PC-9 (cell line): ENCODE results near the gene TSTD1. TPM values are rescaled to one million over a fixed set of nuclear protein-coding genes. Genes with fewer than 3 reads are reported as not detected.

Source experiments
- BruUV-seq: library from RNA; stranded (reverse); fragments of 400-500 nt; replicated peaks from 2 replicates; lab custom pipeline; 2021; lab: Mats Ljungman, UMichigan
- CTCF ChIA-PET: fragments of 300-600 bp; sonication (Branson Sonifier 250); formaldehyde crosslinking; loops from one replicate; lab custom pipeline; 2022; ENCODE audit warnings: antibody characterized with exemption; lab: Charles Lee
- POLR2A ChIA-PET: fragments of 300-600 bp; sonication (Branson Sonifier 250); formaldehyde crosslinking; loops from one replicate; lab custom pipeline; 2022; ENCODE audit warnings: antibody characterized with exemption; ENCODE audit not compliant: unreplicated experiment; lab: Charles Lee
- DNase-seq, 2 experiments: peaks; one replicate each; pipeline versions ENCODE4 v3.0.0 to v3.0.0-alpha.2; 2015 to 2022; ENCODE audit warnings: mixed read lengths in 1 of 2
- H2AFZ ChIP-seq: fragments of 200-600 bp; sonication (generic); 2 replicates; pipeline ENCODE4 v1.8.1; 2017; ENCODE audit warnings: antibody characterized with exemption
- H3F3A ChIP-seq: fragments of 200-600 bp; sonication (generic); 2 replicates; pipeline ENCODE4 v1.8.1; 2017; ENCODE audit warnings: antibody characterized with exemption, mild to moderate bottlenecking, low read depth; ENCODE audit not compliant: insufficient read depth
- H3K27ac ChIP-seq: fragments of 200-600 bp; sonication (generic); 2 replicates; pipeline ENCODE4 v1.6.1; 2016; ENCODE audit warnings: mixed run types
- H3K27me3 ChIP-seq: fragments of 200-600 bp; sonication (generic); 2 replicates; pipeline ENCODE4 v1.6.1; 2016; ENCODE audit warnings: low read depth, mixed run types; ENCODE audit not compliant: insufficient read depth
- H3K36me3 ChIP-seq: fragments of 200-600 bp; sonication (generic); 2 replicates; pipeline ENCODE4 v1.6.1; 2016; ENCODE audit warnings: low read depth, mixed run types
- H3K4me1 ChIP-seq: fragments of 200-600 bp; sonication (generic); replicated peaks from 2 replicates; pipeline ENCODE4 v1.6.1; 2016; ENCODE audit warnings: mixed run types; ENCODE audit not compliant: insufficient read depth
- H3K4me2 ChIP-seq: fragments of 200-600 bp; sonication (generic); 2 replicates; pipeline ENCODE4 v1.6.1; 2017; ENCODE audit warnings: mixed run types
- H3K4me3 ChIP-seq: fragments of 200-600 bp; sonication (generic); 2 replicates; pipeline ENCODE4 v1.6.1; 2016; ENCODE audit warnings: mixed run types
- H3K79me2 ChIP-seq: fragments of 200-600 bp; sonication (generic); 2 replicates; pipeline ENCODE4 v1.6.1; 2017; ENCODE audit warnings: low read depth, mixed run types
- H3K9me2 ChIP-seq: fragments of 200-600 bp; sonication (generic); 2 replicates; pipeline ENCODE4 v1.8.1; 2017; ENCODE audit warnings: mild to moderate bottlenecking; ENCODE audit not compliant: insufficient read depth
- H3K9me3 ChIP-seq: fragments of 200-600 bp; sonication (generic); 2 replicates; pipeline ENCODE4 v1.8.1; 2016; ENCODE audit warnings: low read depth; ENCODE audit not compliant: insufficient read depth
- H4K20me1 ChIP-seq: fragments of 200-600 bp; sonication (generic); 2 replicates; pipeline ENCODE4 v1.8.1; 2017; ENCODE audit not compliant: insufficient read depth
- EZH2 ChIP-seq: fragments of 200-600 bp; sonication (generic); IDR thresholded peaks from 2 replicates; pipeline ENCODE4 v1.8.0; 2017; ENCODE audit warnings: antibody characterized with exemption, low read depth
- intact Hi-C: fragments of 100-400 bp; cut with micrococcal nuclease; formaldehyde crosslinking; loops from one replicate; pipeline ENCODE4 v1.10.0; 2022; ENCODE audit not compliant: unreplicated experiment
- total RNA-seq: library from RNA; stranded (reverse); gene quantifications from 2 replicates; pipeline ENCODE4 v1.2.3, GENCODE V29; 2021
- TF ChIP-seq, protein P1 (sequence below): fragments of 200-600 bp; sonication (generic); conservative IDR thresholded peaks from 2 replicates; pipeline ENCODE4 v1.6.1; 2017; ENCODE audit warnings: mixed run types, antibody characterized with exemption, mild to moderate bottlenecking, moderate library complexity

The TSTD1 gene
- total RNA-seq, 1 experiment from 2014 or later, result 51.4 TPM

DNA sequence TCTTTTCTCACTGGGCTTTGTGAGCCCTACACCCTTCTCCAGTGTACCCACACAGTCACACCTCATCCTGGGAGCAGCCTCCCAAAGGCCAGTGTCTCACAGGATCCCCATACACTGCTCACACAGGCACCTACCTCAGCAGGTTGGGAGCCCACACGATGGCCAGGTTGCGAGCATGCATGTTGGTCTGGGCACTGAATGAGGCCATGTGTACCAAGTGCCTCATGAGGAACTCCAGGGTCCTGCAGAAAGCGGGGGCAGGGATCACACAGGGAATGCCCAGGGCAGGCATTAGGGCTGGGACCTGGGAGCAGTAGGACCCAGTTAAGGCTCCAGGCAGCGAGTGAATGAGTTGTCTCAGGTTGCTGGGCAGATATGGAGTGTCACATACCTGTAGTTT is 15.5 kb upstream of the TSTD1 start:
- TF ChIP-seq, protein P1, sequence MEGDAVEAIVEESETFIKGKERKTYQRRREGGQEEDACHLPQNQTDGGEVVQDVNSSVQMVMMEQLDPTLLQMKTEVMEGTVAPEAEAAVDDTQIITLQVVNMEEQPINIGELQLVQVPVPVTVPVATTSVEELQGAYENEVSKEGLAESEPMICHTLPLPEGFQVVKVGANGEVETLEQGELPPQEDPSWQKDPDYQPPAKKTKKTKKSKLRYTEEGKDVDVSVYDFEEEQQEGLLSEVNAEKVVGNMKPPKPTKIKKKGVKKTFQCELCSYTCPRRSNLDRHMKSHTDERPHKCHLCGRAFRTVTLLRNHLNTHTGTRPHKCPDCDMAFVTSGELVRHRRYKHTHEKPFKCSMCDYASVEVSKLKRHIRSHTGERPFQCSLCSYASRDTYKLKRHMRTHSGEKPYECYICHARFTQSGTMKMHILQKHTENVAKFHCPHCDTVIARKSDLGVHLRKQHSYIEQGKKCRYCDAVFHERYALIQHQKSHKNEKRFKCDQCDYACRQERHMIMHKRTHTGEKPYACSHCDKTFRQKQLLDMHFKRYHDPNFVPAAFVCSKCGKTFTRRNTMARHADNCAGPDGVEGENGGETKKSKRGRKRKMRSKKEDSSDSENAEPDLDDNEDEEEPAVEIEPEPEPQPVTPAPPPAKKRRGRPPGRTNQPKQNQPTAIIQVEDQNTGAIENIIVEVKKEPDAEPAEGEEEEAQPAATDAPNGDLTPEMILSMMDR, result no peak
- TF ChIP-seq EZH2, result no peak
- H4K20me1 ChIP-seq, result no peaks in the 10 kb centered on the region
- no peak overlapping the region for H2AFZ ChIP-seq
- POLR2A ChIA-PET, result interaction anchor here (0.6 to 0.9 kb wide), 2 partner anchors 65 to 295 kb away, joined by 3 to 4 read pairs; no protein-coding TSS in a partner anchor
- DNase-seq, result no peak
- no peaks in the 10 kb centered on the region for H3F3A ChIP-seq
- no peaks in the 10 kb centered on the region for H3K9me2 ChIP-seq
- H3K4me1 ChIP-seq, result no peaks in the 10 kb centered on the region
- no TSS peak for BruUV-seq
- H3K9me3 ChIP-seq, result peaks cover 3% of the 10 kb centered on the region; the same call in 1 of the 2 replicates
- no peak overlapping the region for H3K4me2 ChIP-seq
- intact Hi-C loops, result no loop called here
- no peak overlapping the region for H3K4me3 ChIP-seq
- no peak overlapping the region for H3K27ac ChIP-seq
- no peaks in the 10 kb centered on the region for H3K36me3 ChIP-seq
- no peaks in the 10 kb centered on the region for H3K79me2 ChIP-seq
- no peaks in the 10 kb centered on the region for H3K27me3 ChIP-seq
- CTCF ChIA-PET, result no interaction called here

DNA sequence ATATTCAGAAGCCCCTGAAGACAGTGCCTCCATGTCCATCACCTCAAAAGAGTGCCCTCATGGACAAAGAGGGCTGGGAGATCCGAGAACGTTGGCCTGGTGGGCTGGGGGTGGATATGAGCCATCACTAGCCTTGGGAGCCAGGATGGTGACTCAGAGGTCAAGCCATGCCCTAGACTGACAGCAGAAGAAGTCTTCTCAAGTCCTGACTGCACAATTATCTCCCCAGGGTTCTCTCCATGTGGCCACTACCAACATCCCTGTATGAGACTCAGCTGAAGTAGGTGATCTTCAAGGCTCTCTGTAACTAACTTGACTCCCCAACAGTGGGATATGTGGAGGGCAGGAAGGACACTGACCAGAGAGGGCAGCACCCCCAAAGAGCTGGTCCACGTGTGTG is 14.1 kb upstream of the TSTD1 start:
- Histone ChIP-seq H3K9me3 (peaks cover 5% of the 10 kb centered on the region; the same call in 1 of the 2 replicates), H3K79me2 (no peaks in the 10 kb centered on the region), H2AFZ (no peak overlapping the region), H3K36me3 (no peaks in the 10 kb centered on the region), H4K20me1 (no peaks in the 10 kb centered on the region), H3K4me1 (no peaks in the 10 kb centered on the region), H3K4me3 (no peak overlapping the region), H3K27me3 (no peaks in the 10 kb centered on the region), H3K9me2 (no peaks in the 10 kb centered on the region), H3K27ac (no peak overlapping the region), H3K4me2 (no peak overlapping the region), H3F3A (no peaks in the 10 kb centered on the region)
- BruUV-seq, result no TSS peak
- no peak for DNase-seq
- ChIA-PET CTCF (no interaction called here), POLR2A (interaction anchor here (0.6 kb wide), 1 partner anchor 109 kb away, joined by 3 read pairs; no protein-coding TSS in a partner anchor)
- intact Hi-C loops, result no loop called here
- no peak for TF ChIP-seq EZH2

DNA sequence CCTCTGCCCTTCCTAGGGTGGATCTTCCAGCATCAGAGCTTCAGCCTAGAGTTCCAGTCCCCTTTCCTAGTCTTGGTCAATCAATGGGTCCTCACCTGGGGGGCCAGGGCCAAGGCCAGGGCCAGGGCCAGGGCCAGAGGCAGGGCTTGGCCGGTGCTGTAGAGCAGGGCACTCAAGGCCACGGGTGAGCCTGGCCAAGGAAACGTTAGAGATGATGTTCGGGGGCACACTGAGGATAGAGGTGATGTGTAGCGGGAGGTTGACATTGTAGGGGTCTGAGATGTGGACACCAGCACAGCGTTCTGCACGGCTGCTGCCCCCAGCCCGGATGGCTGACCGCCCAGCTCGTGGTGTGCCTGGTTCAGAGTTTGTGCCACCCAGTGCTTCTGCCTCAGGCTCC is 12.5 kb upstream of the TSTD1 start:
- Histone ChIP-seq H3K4me1 (peaks cover 8% of the 10 kb centered on the region), H3K4me2 (no peak overlapping the region), H3K27ac (no peak overlapping the region), H4K20me1 (no peaks in the 10 kb centered on the region), H3F3A (no peaks in the 10 kb centered on the region), H2AFZ (no peak overlapping the region), H3K9me2 (no peaks in the 10 kb centered on the region), H3K27me3 (no peaks in the 10 kb centered on the region), H3K9me3 (peaks cover 16% of the 10 kb centered on the region), H3K79me2 (no peaks in the 10 kb centered on the region), H3K36me3 (no peaks in the 10 kb centered on the region), H3K4me3 (no peak overlapping the region)
- ChIA-PET CTCF (no interaction called here), POLR2A (interaction anchor here (0.6 to 0.7 kb wide), 2 partner anchors 30 kb away, joined by 7 to 17 read pairs; partner anchors contain the start of gene F11R)
- TF ChIP-seq, protein P1, result no peak
- no peak for TF ChIP-seq EZH2
- no TSS peak for BruUV-seq
- DNase-seq, result no peak
- intact Hi-C loops, result no loop called here
